Type B pancreatic cell (in vitro differentiated cells): ENCODE data around the gene EME1. TPM values are rescaled to one million over a fixed set of nuclear protein-coding genes. Genes with fewer than 3 reads are reported as not detected.

Experiments
- DNase-seq: peaks from one replicate; pipeline ENCODE4 v3.0.0; 2021; ENCODE audit warnings: mixed read lengths; ENCODE audit not compliant: unreplicated experiment; ENCODE audit errors: extremely low spot score
- H3K27ac Mint-ChIP-seq: 2 replicates; pipeline ENCODE4 v1.8.0; 2021; ENCODE audit warnings: mild to moderate bottlenecking, mixed read lengths
- H3K27me3 Mint-ChIP-seq: 2 replicates; pipeline ENCODE4 v1.8.0; 2021; ENCODE audit warnings: mixed read lengths
- H3K36me3 Mint-ChIP-seq: 2 replicates; pipeline ENCODE4 v1.8.0; 2021; ENCODE audit warnings: mixed read lengths
- H3K4me1 Mint-ChIP-seq: one replicate; pipeline ENCODE4 v1.8.0; 2021; ENCODE audit warnings: mixed read lengths; ENCODE audit not compliant: unreplicated experiment
- H3K4me3 Mint-ChIP-seq: 2 replicates; pipeline ENCODE4 v1.8.0; 2021; ENCODE audit warnings: mild to moderate bottlenecking, mixed read lengths
- H3K9me3 Mint-ChIP-seq: 2 replicates; pipeline ENCODE4 v1.8.0; 2021; ENCODE audit warnings: mixed read lengths
- total RNA-seq: library from RNA; stranded (reverse); gene quantifications from 2 replicates; pipeline ENCODE4 v1.2.1, GENCODE V29; 2021; ENCODE audit warnings: low replicate concordance
- TF ChIP-seq, protein P1 (sequence below): fragments of 200-600 bp; sonication (generic); conservative IDR thresholded peaks from 2 replicates; pipeline ENCODE4 v1.5.0; 2021; ENCODE audit warnings: antibody characterized with exemption, mild to moderate bottlenecking

The EME1 gene
- total RNA-seq, 1 donor from 2014 or later: 18.7 TPM

DNA sequence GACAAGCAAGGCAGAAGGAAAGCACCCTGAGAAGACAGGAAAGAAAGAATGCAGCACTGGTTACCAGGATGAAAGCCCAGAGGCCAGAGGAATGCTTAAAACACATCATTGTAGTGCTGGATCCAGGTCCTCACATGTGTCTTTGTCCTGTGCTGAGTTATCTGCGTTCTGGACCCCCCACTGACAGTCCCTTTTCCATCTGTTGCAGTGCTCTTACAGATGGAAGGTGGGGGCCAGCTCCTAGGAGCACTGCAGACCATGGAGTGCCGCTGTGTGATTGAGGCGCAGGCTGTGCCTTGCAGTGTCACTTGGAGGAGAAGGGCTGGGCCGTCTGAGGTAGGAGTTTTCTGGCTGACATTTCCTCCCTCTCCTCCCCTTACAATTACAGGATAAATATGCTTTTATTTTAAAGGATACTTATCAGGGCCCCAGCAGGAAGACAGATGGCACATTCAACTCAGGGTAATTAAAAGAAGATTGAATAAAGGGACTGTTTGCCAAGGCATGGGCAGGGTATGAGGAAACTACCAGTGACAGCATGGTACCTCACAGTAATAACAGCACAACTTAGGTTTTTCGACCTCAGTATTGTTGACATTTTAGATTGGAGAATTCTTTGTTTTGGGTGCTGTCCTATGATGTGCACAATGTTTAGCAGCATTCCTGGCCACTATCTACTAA is 3.0 kb downstream of the EME1 start:
- TF ChIP-seq, protein P1, sequence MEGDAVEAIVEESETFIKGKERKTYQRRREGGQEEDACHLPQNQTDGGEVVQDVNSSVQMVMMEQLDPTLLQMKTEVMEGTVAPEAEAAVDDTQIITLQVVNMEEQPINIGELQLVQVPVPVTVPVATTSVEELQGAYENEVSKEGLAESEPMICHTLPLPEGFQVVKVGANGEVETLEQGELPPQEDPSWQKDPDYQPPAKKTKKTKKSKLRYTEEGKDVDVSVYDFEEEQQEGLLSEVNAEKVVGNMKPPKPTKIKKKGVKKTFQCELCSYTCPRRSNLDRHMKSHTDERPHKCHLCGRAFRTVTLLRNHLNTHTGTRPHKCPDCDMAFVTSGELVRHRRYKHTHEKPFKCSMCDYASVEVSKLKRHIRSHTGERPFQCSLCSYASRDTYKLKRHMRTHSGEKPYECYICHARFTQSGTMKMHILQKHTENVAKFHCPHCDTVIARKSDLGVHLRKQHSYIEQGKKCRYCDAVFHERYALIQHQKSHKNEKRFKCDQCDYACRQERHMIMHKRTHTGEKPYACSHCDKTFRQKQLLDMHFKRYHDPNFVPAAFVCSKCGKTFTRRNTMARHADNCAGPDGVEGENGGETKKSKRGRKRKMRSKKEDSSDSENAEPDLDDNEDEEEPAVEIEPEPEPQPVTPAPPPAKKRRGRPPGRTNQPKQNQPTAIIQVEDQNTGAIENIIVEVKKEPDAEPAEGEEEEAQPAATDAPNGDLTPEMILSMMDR: no peak
- Mint-ChIP-seq H3K27me3 (no peaks in the 10 kb centered on the region), H3K9me3 (no peaks in the 10 kb centered on the region), H3K27ac (no peak overlapping the region), H3K4me1 (peaks cover 26% of the 10 kb centered on the region), H3K4me3 (no peak overlapping the region), H3K36me3 (peaks cover 11% of the 10 kb centered on the region)
- DNase-seq: no peak

DNA sequence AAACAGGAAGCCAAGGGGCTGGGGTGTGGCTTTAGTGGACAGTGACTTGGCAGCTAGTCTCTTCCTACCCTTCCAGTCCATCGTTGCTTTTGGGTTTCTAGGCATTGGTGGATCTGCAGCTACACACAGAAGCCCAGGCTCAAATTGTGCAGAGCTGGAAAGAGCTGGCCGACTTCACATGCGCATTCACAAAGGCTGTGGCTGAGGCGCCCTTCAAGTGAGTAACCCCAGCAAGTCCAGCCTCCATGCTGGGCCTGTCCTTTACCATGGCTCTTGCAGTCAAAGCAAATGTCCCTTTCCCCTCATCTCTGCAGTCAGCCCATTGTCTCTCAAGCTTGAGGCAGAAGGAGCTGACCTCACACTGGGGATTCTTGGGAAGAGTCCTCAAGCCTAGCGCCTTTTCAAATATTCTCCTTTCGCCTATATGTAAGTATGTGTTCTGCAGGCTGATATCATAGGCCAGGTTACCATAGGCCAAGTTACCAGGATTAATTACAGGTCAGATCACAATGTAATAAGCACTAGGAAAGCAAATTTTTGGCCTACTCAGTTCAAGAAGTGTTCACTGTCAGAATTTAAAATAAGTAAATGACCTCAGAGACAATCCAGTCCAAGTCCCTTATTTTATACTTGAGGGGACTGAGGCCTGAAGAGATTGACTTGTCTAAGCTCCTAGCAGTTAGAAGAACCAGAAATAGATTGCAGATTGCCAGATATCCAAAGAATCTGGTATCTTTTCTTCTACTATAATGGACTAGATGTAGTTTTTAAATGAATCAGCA is 6.5 kb downstream of the EME1 start:
- Mint-ChIP-seq H3K27ac (no peak overlapping the region), H3K36me3 (peaks cover 9% of the 10 kb centered on the region), H3K27me3 (no peaks in the 10 kb centered on the region), H3K9me3 (no peaks in the 10 kb centered on the region), H3K4me1 (no peaks in the 10 kb centered on the region), H3K4me3 (no peak overlapping the region)
- TF ChIP-seq, protein P1: no peak
- DNase-seq: no peak

DNA sequence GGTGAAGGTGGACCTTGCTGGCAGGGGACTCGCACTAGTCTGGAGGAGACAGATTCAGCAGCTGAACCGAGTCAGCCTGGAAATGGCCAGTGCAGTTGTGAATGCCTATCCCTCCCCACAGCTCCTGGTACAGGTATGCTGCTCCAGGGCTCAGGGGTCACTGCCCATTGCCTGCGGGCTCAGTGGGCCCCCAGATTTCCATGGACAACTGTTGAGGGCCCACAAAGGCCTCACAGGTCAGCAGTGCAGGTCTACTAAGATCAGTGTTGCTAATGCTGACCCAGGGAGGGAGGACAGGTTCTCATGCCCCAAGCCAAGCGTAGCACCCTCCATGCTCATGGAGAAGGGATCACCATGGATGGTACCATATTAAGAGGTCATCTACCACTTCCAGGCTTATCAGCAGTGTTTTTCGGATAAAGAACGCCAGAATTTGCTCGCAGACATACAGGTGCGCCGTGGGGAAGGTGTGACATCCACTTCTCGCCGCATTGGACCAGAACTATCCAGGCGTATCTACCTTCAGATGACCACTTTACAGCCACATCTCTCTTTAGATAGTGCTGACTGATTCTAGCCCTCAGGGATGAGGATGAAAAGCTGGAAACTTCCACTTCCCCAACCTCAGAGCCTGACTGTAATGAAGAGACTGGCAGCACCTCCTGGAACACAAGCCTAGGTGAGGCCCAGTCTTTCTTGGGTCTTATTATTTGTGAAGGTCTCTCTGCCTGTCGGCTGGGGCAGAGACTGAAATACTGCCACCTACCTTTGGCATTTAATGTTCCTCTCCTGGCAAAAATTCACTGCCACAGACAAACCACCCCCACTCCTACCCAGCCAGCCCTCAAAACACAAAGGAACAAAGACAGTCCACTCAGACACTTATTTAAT is 7.6 kb downstream of the EME1 start:
- Mint-ChIP-seq H3K4me1 (no peaks in the 10 kb centered on the region), H3K27ac (no peak overlapping the region), H3K36me3 (peaks cover 14% of the 10 kb centered on the region), H3K9me3 (no peaks in the 10 kb centered on the region), H3K27me3 (no peaks in the 10 kb centered on the region), H3K4me3 (no peak overlapping the region)
- TF ChIP-seq, protein P1: no peak
- DNase-seq: no peak

DNA sequence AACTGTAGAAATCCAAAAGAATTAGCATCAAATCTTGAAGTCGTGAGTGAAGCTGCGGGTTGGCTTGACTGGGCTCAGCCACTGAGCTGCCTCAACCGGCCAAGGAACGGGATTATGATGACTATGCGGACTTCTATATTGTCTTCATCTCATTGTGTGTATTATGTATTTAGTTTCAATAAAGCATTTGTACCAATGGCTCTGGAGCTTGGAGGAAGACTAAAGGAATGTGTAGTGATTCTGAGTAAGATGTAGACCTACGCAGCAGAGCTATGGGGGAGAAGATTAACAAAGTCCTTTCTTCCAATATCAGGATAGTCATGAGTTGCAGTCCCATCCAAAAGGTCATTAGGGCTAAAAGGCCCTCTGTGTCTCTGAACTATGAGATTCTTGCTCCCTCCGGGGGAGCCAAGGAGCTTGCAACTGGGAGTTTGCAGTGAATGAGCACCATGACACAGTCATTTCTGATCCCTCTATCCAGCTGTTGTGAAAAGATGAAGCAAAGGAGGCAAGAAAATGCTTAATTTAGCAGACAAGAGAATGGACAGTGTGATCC is 8.3 kb downstream of the EME1 start:
- Mint-ChIP-seq H3K4me3 (no peak overlapping the region), H3K36me3 (peaks cover 14% of the 10 kb centered on the region), H3K4me1 (no peaks in the 10 kb centered on the region), H3K9me3 (no peaks in the 10 kb centered on the region), H3K27ac (no peak overlapping the region), H3K27me3 (no peaks in the 10 kb centered on the region)
- TF ChIP-seq, protein P1: no peak
- DNase-seq: no peak

DNA sequence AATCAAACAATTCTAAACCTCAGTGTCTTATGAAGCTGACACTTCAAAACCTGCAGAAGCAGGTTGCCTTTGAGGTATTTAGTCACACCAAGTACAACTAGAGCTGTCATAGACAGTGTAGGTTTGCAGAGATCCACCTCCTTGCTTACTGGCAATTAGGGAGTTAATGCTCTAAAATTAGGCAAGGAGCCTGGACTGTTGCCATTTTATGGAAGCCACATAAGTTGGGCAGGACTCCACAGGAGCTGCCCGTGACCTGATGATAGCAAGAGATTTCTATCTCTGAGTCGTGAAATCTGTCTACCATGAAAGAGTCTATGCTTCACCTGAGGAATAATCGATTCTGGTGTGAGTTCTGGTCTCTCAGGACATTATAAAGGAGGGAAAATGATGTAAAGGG is 8.9 kb downstream of the EME1 start:
- H3K4me3 Mint-ChIP-seq: no peak overlapping the region

More for the DNA sequence above, 8.9 kb downstream of the EME1 start:
- Mint-ChIP-seq H3K27ac (no peak overlapping the region), H3K36me3 (peaks cover 17% of the 10 kb centered on the region), H3K27me3 (no peaks in the 10 kb centered on the region), H3K4me1 (no peaks in the 10 kb centered on the region), H3K9me3 (no peaks in the 10 kb centered on the region)
- no peak for DNase-seq
- TF ChIP-seq, protein P1: no peak
